Upper lobe of left lung (tissue), 4 donors: ENCODE data around the gene PSIP1.

Source experiments
- EP300 ChIP-seq, 4 donors: sonication (generic); formaldehyde crosslinking; IDR thresholded peaks; one replicate each; pipeline ENCODE4 v1.5.1; 2017; ENCODE audit warnings: antibody characterized with exemption in 4 of 4, control low read depth in 2 of 4
- POLR2A ChIP-seq, 4 donors: fragments of 450-650 bp; IDR thresholded peaks; one replicate each; pipeline ENCODE4 v1.5.1; 2016 to 2017; ENCODE audit warnings: antibody characterized with exemption in 4 of 4, mild to moderate bottlenecking in 2 of 4
- POLR2AphosphoS5 ChIP-seq, 2 donors: sonication (generic); formaldehyde crosslinking; IDR thresholded peaks; one replicate each; pipeline ENCODE4 v1.5.1; 2017; ENCODE audit warnings: antibody characterized with exemption in 2 of 2
- TF ChIP-seq, protein P1 (sequence below), 6 experiments: fragments of 450-650 bp in 4 of 6; fragments of 200-600 bp in 2 of 6; sonication (generic) in 2 of 6; IDR thresholded peaks; one replicate each; pipeline ENCODE4 v1.5.1; 2016 to 2019; ENCODE audit warnings: antibody characterized with exemption in 6 of 6

DNA sequence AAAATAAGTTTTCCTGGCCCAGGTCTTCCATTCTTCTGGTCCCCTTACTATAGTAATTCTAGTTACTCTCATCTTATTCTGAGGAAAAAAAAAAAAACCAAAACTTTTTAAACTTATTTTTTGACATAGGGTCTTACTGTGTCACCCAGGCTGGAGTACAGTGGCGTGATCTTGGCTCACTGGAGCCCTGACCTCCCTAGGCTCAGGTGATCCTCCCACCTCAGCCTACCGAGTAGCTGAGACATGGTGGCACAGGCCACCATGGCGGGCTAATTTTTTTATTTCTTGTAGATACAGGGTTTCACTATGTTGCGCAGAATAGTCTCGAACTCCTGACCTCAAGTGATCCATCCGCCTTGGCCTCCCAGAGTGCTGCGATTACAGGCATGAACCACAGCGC lies 49.7 kb downstream of the PSIP1 start:
- TF ChIP-seq POLR2AphosphoS5 (IDR thresholded peaks at IDR 0.05) (no peak), POLR2A (IDR thresholded peaks at IDR 0.05) (no peak), EP300 (IDR thresholded peaks at IDR 0.05) (no peak)
- TF ChIP-seq, protein P1, sequence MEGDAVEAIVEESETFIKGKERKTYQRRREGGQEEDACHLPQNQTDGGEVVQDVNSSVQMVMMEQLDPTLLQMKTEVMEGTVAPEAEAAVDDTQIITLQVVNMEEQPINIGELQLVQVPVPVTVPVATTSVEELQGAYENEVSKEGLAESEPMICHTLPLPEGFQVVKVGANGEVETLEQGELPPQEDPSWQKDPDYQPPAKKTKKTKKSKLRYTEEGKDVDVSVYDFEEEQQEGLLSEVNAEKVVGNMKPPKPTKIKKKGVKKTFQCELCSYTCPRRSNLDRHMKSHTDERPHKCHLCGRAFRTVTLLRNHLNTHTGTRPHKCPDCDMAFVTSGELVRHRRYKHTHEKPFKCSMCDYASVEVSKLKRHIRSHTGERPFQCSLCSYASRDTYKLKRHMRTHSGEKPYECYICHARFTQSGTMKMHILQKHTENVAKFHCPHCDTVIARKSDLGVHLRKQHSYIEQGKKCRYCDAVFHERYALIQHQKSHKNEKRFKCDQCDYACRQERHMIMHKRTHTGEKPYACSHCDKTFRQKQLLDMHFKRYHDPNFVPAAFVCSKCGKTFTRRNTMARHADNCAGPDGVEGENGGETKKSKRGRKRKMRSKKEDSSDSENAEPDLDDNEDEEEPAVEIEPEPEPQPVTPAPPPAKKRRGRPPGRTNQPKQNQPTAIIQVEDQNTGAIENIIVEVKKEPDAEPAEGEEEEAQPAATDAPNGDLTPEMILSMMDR (IDR thresholded peaks at IDR 0.05), result no peak
